ENCODE measurements around the gene TNF. TPM values are rescaled to one million over a fixed set of nuclear protein-coding genes. Genes with fewer than 3 reads are reported as not detected.

TNF gene
- polyA plus RNA-seq, 1 of the 3 experiments (the other 2 are of a cell fraction) = not detected

- TF ChIP-seq, protein P1, sequence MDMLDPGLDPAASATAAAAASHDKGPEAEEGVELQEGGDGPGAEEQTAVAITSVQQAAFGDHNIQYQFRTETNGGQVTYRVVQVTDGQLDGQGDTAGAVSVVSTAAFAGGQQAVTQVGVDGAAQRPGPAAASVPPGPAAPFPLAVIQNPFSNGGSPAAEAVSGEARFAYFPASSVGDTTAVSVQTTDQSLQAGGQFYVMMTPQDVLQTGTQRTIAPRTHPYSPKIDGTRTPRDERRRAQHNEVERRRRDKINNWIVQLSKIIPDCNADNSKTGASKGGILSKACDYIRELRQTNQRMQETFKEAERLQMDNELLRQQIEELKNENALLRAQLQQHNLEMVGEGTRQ (IDR thresholded peaks at IDR 0.05; ENCODE audit: borderline replicate concordance, low read depth, low read length) = no peak
- TF ChIP-seq ELF1 (IDR thresholded peaks at IDR 0.05) (no peak), USF1 (IDR thresholded peaks at IDR 0.05; ENCODE audit: borderline replicate concordance, low read depth) (no peak)
These were observed 39.6 kb downstream of the TNF start, which contains the start of gene AIF1 (continued) for GRCh38 chr6:31614684-31615578.

- no peaks in the 10 kb centered on the region for H3K36me3 ChIP-seq (replicated peaks in 1 of 2; ENCODE audit: control insufficient read depth in 1 of 2, insufficient read depth in 2 of 2, low read length in 1 of 2)
- H3K27me3 ChIP-seq (ENCODE audit: insufficient read depth) = no peaks in the 10 kb centered on the region
- H3K9me3 ChIP-seq = no peaks in the 10 kb centered on the region
- no peak overlapping the region for H2AFZ ChIP-seq (ENCODE audit: low read depth)
- DNase-seq = no peak
- no peak overlapping the region for H3K9ac ChIP-seq
- H3F3A ChIP-seq (replicated peaks; ENCODE audit: insufficient read depth) = peaks cover 11% of the 10 kb centered on the region
- no peak for TF ChIP-seq GATA2 (CRISPR knock-in tag; IDR thresholded peaks at IDR 0.05)
- no peak for TF ChIP-seq ZBTB33 (IDR thresholded peaks at IDR 0.05; ENCODE audit: borderline replicate concordance, low read depth)
- TF ChIP-seq RCOR1 (IDR thresholded peaks at IDR 0.05; ENCODE audit: low read length) = no peak
- TF ChIP-seq NFIC (IDR thresholded peaks at IDR 0.05; ENCODE audit: borderline replicate concordance) = no peak
- TF ChIP-seq CTCF (IDR thresholded peaks at IDR 0.05) = no peak
- TF ChIP-seq POLR2AphosphoS5 (IDR thresholded peaks at IDR 0.05; ENCODE audit: low read depth, low read length) = no peak
- TF ChIP-seq, protein P1 (IDR thresholded peaks at IDR 0.05; ENCODE audit: borderline replicate concordance, low read depth, low read length) = no peak
- no peak for TF ChIP-seq NRF1 (IDR thresholded peaks at IDR 0.05; ENCODE audit: low read depth, low read length)
- TF ChIP-seq MEF2A (IDR thresholded peaks at IDR 0.05; ENCODE audit: borderline replicate concordance, low read depth) = no peak
- ChIA-PET CTCF (interaction anchor here (1.1 to 7.0 kb wide), 2 partner anchors 12 to 18 kb away, joined by 3 to 35 read pairs; no protein-coding TSS in a partner anchor), POLR2A (no interaction called here)
- peaks cover 2% of the 10 kb centered on the region for H3K79me2 ChIP-seq (ENCODE audit: insufficient read depth)
- H3K4me1 ChIP-seq (ENCODE audit: control insufficient read depth in 1 of 2, insufficient read depth in 2 of 2, low read depth in 1 of 2, low read length in 1 of 2) = no peaks in the 10 kb centered on the region
- 83% methylated on average over 7 of the region's 7 CpGs for WGBS (ENCODE audit: low lambda C conversion rate)
- no peaks in the 10 kb centered on the region for H3K9me2 ChIP-seq
- no peak overlapping the region for H3K4me3 ChIP-seq (ENCODE audit: low read depth in 2 of 2, low read length in 1 of 2)
- H3K27ac ChIP-seq (ENCODE audit: low read depth in 2 of 2, low read length in 1 of 2) = no peak overlapping the region
- no peak overlapping the region for H3K4me2 ChIP-seq
- no peaks in the 10 kb centered on the region for H4K20me1 ChIP-seq (ENCODE audit: insufficient read depth)
These were observed 40.4 kb downstream of the TNF start for GRCh38 chr6:31615748-31616147.
